Neural progenitor cell (in vitro differentiated cells): ENCODE data around the gene AXL.

Experiments used
- EZH2 ChIP-seq: fragments of 200-600 bp; sonication (generic); IDR thresholded peaks from 2 replicates; pipeline ENCODE4 v1.6.1; 2017; ENCODE audit warnings: antibody characterized with exemption, mild to moderate bottlenecking, moderate library complexity
- EZH2phosphoT487 ChIP-seq: fragments of 200-600 bp; sonication (generic); IDR thresholded peaks from 2 replicates; pipeline ENCODE4 v1.6.1; 2017; ENCODE audit warnings: antibody characterized with exemption

GRCh38 chr19:41273076-41273475, 54.1 kb downstream of the AXL start:
- TF ChIP-seq EZH2 (no peak), EZH2phosphoT487 (no peak)
